GM12878 (cell line): ENCODE measurements around the gene TOMM6. TPM values are rescaled to one million over a fixed set of nuclear protein-coding genes. Genes with fewer than 3 reads are reported as not detected.

Source experiments
- ATAC-seq: fragments of 200-7000 bp; cut with Tn5 transposase; 3 replicates; pipeline ENCODE4 v1.9.1; 2020; ENCODE audit warnings: mild to moderate bottlenecking, moderate library complexity
- BruUV-seq: library from RNA; stranded (reverse); fragments of 400-500 nt; replicated peaks from 2 replicates; lab custom pipeline; 2021; lab: Mats Ljungman, UMichigan
- CTCF ChIA-PET: fragments of 300-600 bp; sonication (Branson Sonifier 250); formaldehyde crosslinking; extraction: SDS; loops from one replicate; lab custom pipeline; 2021; ENCODE audit warnings: inconsistent platforms; lab: Yijun Ruan, JAX
- POLR2A ChIA-PET: fragments of 350-600 bp; formaldehyde crosslinking; extraction: SDS; loops from one replicate; lab custom pipeline; 2021; ENCODE audit warnings: inconsistent platforms; lab: Charles Lee
- RAD21 ChIA-PET: fragments of 300-600 bp; sonication (Branson Sonifier 250); formaldehyde crosslinking; loops from one replicate; lab custom pipeline; 2023; ENCODE audit warnings: antibody characterized with exemption; ENCODE audit not compliant: unreplicated experiment; lab: Charles Lee
- SMC1A ChIA-PET: fragments of 300-600 bp; sonication (Branson Sonifier 250); formaldehyde crosslinking; loops from one replicate; lab custom pipeline; 2023; ENCODE audit not compliant: unreplicated experiment, uncharacterized antibody; lab: Charles Lee
- DNase-seq: peaks from one replicate; pipeline ENCODE4 v3.0.0-alpha.2; 2011; ENCODE audit warnings: low read depth, low spot score
- FAIRE-seq: peaks from 3 replicates; lab custom pipeline; 2011; peaks lifted over from hg19 to GRCh38; lab: Jason Lieb, UNC
- H2AFZ ChIP-seq: 2 replicates; pipeline ENCODE4 v1.6.0; 2011; ENCODE audit warnings: low read depth, low read length, control low read depth; ENCODE audit not compliant: control insufficient read depth
- H3K27ac ChIP-seq: 2 replicates; pipeline ENCODE4 v1.5.1; 2011; ENCODE audit warnings: control low read depth; ENCODE audit not compliant: control insufficient read depth, insufficient read depth
- H3K27me3 ChIP-seq, 2 experiments: replicated peaks in 1 of 2; 2 replicates each; pipeline versions ENCODE4 v1.6.0 to v1.6.1; 2011; ENCODE audit warnings: low read length in 1 of 2; ENCODE audit not compliant: control insufficient read depth in 2 of 2, insufficient read depth in 2 of 2
- H3K36me3 ChIP-seq, 2 experiments: 2 replicates each; pipeline ENCODE4 v1.5.1; 2011; ENCODE audit warnings: low read length in 1 of 2; ENCODE audit not compliant: control insufficient read depth in 2 of 2, insufficient read depth in 2 of 2
- H3K4me1 ChIP-seq: 2 replicates; pipeline ENCODE4 v1.6.1; 2011; ENCODE audit warnings: mild to moderate bottlenecking, low read length, moderate library complexity, mixed read lengths; ENCODE audit not compliant: control insufficient read depth, insufficient read depth
- H3K4me2 ChIP-seq: 2 replicates; pipeline ENCODE4 v1.6.0; 2011; ENCODE audit warnings: control low read depth; ENCODE audit not compliant: control insufficient read depth, insufficient read depth
- H3K4me3 ChIP-seq: fragments of 200-600 bp; sonication (generic); 2 replicates; pipeline ENCODE4 v1.5.1; 2016
- H3K79me2 ChIP-seq: 2 replicates; pipeline ENCODE4 v1.6.0; 2011; ENCODE audit warnings: low read length; ENCODE audit not compliant: control insufficient read depth, insufficient read depth
- H3K9ac ChIP-seq: 2 replicates; pipeline ENCODE4 v1.8.0; 2011; ENCODE audit warnings: low read length, control low read depth, mixed read lengths; ENCODE audit not compliant: control insufficient read depth, insufficient read depth
- H3K9me3 ChIP-seq: replicated peaks from 3 replicates; pipeline ENCODE4 v1.5.1; 2011; ENCODE audit warnings: mild to moderate bottlenecking, low read length; ENCODE audit not compliant: control insufficient read depth, insufficient read depth
- H4K20me1 ChIP-seq: 2 replicates; pipeline ENCODE4 v1.6.0; 2011; ENCODE audit not compliant: control insufficient read depth, insufficient read depth
- CBX5 ChIP-seq: sonication (generic); IDR thresholded peaks from 2 replicates; pipeline ENCODE4 v1.6.1; 2016; ENCODE audit warnings: low read depth, moderate library complexity, mild to moderate bottlenecking, inconsistent platforms
- MYC ChIP-seq: IDR thresholded peaks from 2 replicates; pipeline ENCODE4 v1.6.1; 2011; ENCODE audit warnings: mild to moderate bottlenecking, low read length, moderate library complexity, inconsistent platforms; ENCODE audit not compliant: insufficient read depth, insufficient replicate concordance, insufficient read length, severe bottlenecking
- NKRF ChIP-seq: fragments of 450-650 bp; conservative IDR thresholded peaks from 2 replicates; pipeline ENCODE4 v1.6.1; 2017; ENCODE audit warnings: mild to moderate bottlenecking, moderate library complexity
- WGBS: methylation state at CpG from one replicate; pipeline ENCODE4 v1.1.6; 2016; ENCODE audit warnings: low lambda C conversion rate; ENCODE audit not compliant: insufficient replicate concordance, insufficient coverage; ENCODE audit errors: missing lambda C conversion rate; 5-methylcytosine and 5-hydroxymethylcytosine counted together
- in situ Hi-C: fragments of 300-500 bp; cut with MboI; formaldehyde crosslinking; loops from 9 replicates; pipeline ENCODE4 v1.14.3; 2018; ENCODE audit warnings: mixed read lengths
- intact Hi-C: fragments of 100-400 bp; cut with micrococcal nuclease; formaldehyde crosslinking; loops from one replicate; pipeline ENCODE4 v1.14.2; 2022; ENCODE audit not compliant: unreplicated experiment
- polyA plus RNA-seq, 11 experiments: library from polyadenylated mRNA; depleted of rRNA in 4 of 11; unstranded in 6 of 11; stranded (reverse) in 5 of 11; fragments of >200 nt; fragmentation: Nextera tagmentation in 4 of 11; fragmentation: Illumina TruSeq in 1 of 11; extraction: Ambion mirVana in 4 of 11; extraction: Trizol in 1 of 11; gene quantifications; 1 replicate in 1 of 11; 2 replicates in 10 of 11; pipeline versions ENCODE4 v1.2.1 to v1.2.3, GENCODE V29; 2011 to 2016; ENCODE audit warnings: inconsistent platforms in 2 of 11, missing spikeins in 2 of 11, low read depth in 1 of 11
- total RNA-seq, 4 experiments: library from RNA; depleted of rRNA in 3 of 4; stranded (reverse); fragments of >200 nt in 3 of 4; fragmentation: Illumina TruSeq in 1 of 4; extraction: Trizol in 1 of 4; gene quantifications; 2 replicates each; pipeline versions ENCODE4 v1.2.1 to v1.2.3, GENCODE V29; 2013 to 2021

Gene TOMM6
- total and polyA plus RNA-seq, 10 of the 15 experiments (the other 5 are each of a cell fraction or from before 2014, with no cell fraction given): 206 to 746 (median 448) TPM

- TF ChIP-seq NKRF (no peak), CBX5 (no peak)
These were observed 43.2 kb upstream of the TOMM6 start (continued) for GRCh38 chr6:41744236-41744787.

GRCh38 chr6:41746107-41746506 lies 41.4 kb upstream of the TOMM6 start:
- ATAC-seq (no peak), FAIRE-seq (no peak), DNase-seq (no peak)
- no TSS peak for BruUV-seq
- POLR2A ChIA-PET: interaction anchor here (0.7 kb wide), 1 partner anchor 18 kb away, joined by 9 read pairs; no protein-coding TSS in a partner anchor
- Histone ChIP-seq H4K20me1 (no peaks in the 10 kb centered on the region), H3K79me2 (no peaks in the 10 kb centered on the region), H3K27me3 (no peaks in the 10 kb centered on the region; a peak in 2 of 4 replicates), H2AFZ (no peak overlapping the region), H3K4me2 (no peak overlapping the region), H3K36me3 (no peaks in the 10 kb centered on the region), H3K9me3 (no peaks in the 10 kb centered on the region), H3K4me1 (no peaks in the 10 kb centered on the region), H3K4me3 (no peak overlapping the region), H3K9ac (no peak overlapping the region), H3K27ac (no peak overlapping the region)
- CTCF ChIA-PET: no interaction called here
- TF ChIP-seq MYC: no peak
- in situ Hi-C loops (no loop called here), intact Hi-C loops (no loop called here)
- WGBS: 40% methylated on average over 10 of the region's 10 CpGs
- RAD21 ChIA-PET: no interaction called here
- SMC1A ChIA-PET: no interaction called here
